HepG2 (cell line): ENCODE data around the gene DHX16. TPM values are rescaled to one million over a fixed set of nuclear protein-coding genes. Genes with fewer than 3 reads are reported as not detected.

ENCODE experiments used
- CSRNP2 ChIP-seq: sonication (generic); formaldehyde crosslinking; conservative IDR thresholded peaks from 2 replicates; pipeline ENCODE4 v1.8.0; 2022; ENCODE audit warnings: low read depth, missing genetic modification reagents
- CTCF ChIP-seq: sonication (generic); formaldehyde crosslinking; IDR thresholded peaks from 2 replicates; pipeline ENCODE4 v1.5.0; 2020; ENCODE audit warnings: mild to moderate bottlenecking, missing genetic modification reagents, moderate library complexity
- FOSL2 ChIP-seq: sonication (generic); formaldehyde crosslinking; IDR thresholded peaks from 2 replicates; pipeline ENCODE4 v1.4.0; 2020; ENCODE audit warnings: missing genetic modification reagents
- FOXP1 ChIP-seq, 2 experiments: fragments of 450-650 bp in 1 of 2; IDR thresholded peaks; 2 replicates each; pipeline ENCODE4 v1.6.1; 2017 to 2018; ENCODE audit warnings: antibody characterized with exemption in 1 of 2
- NCOA5 ChIP-seq: sonication (generic); formaldehyde crosslinking; IDR thresholded peaks from 2 replicates; pipeline ENCODE4 v1.4.0; 2020; ENCODE audit warnings: missing genetic modification reagents
- RELA ChIP-seq: sonication (generic); formaldehyde crosslinking; IDR thresholded peaks from 2 replicates; pipeline ENCODE4 v1.4.0; 2020; ENCODE audit warnings: missing genetic modification reagents
- SKIL ChIP-seq: sonication (generic); formaldehyde crosslinking; IDR thresholded peaks from 2 replicates; pipeline ENCODE4 v1.8.0; 2022; ENCODE audit warnings: missing genetic modification reagents, mild to moderate bottlenecking, moderate library complexity, borderline replicate concordance
- SMAD3 ChIP-seq: sonication (generic); formaldehyde crosslinking; IDR thresholded peaks from 2 replicates; pipeline ENCODE4 v1.4.0; 2020; ENCODE audit warnings: missing genetic modification reagents
- SMYD3 ChIP-seq: sonication (generic); formaldehyde crosslinking; IDR thresholded peaks from 2 replicates; pipeline ENCODE4 v1.8.1; 2023; ENCODE audit warnings: mild to moderate bottlenecking, missing genetic modification reagents
- TAF15 ChIP-seq: fragments of 200-400 bp; formaldehyde crosslinking; IDR thresholded peaks from one replicate; pipeline ENCODE4 v1.6.1; 2018; ENCODE audit warnings: mild to moderate bottlenecking, low read depth, low read length; ENCODE audit not compliant: poor library complexity, severe bottlenecking
- TEAD3 ChIP-seq: optimal IDR thresholded peaks from 2 replicates; pipeline ENCODE3; 2016; ENCODE audit warnings: borderline replicate concordance
- ZBTB37 ChIP-seq: sonication (generic); formaldehyde crosslinking; IDR thresholded peaks from 2 replicates; pipeline ENCODE4 v1.4.0; 2020; ENCODE audit warnings: mild to moderate bottlenecking, missing genetic modification reagents
- ZFX ChIP-seq: sonication (generic); formaldehyde crosslinking; IDR thresholded peaks from 2 replicates; pipeline ENCODE4 v1.4.0; 2020; ENCODE audit warnings: mild to moderate bottlenecking, low read depth, missing genetic modification reagents, moderate library complexity
- ZIK1 ChIP-seq: sonication (generic); formaldehyde crosslinking; IDR thresholded peaks from 2 replicates; pipeline ENCODE4 v1.5.0; 2020; ENCODE audit warnings: mild to moderate bottlenecking, low read depth, missing genetic modification reagents, borderline replicate concordance
- ZMYM2 ChIP-seq: sonication (generic); formaldehyde crosslinking; IDR thresholded peaks from 2 replicates; pipeline ENCODE4 v1.8.0; 2022; ENCODE audit warnings: mild to moderate bottlenecking, missing genetic modification reagents
- ZNF350 ChIP-seq: sonication (generic); formaldehyde crosslinking; IDR thresholded peaks from 2 replicates; pipeline ENCODE4 v1.4.0; 2020; ENCODE audit warnings: mild to moderate bottlenecking, low read depth, missing genetic modification reagents, borderline replicate concordance
- ZNF362 ChIP-seq: sonication (generic); formaldehyde crosslinking; IDR thresholded peaks from 2 replicates; pipeline ENCODE4 v1.4.0; 2020; ENCODE audit warnings: missing genetic modification reagents, mild to moderate bottlenecking, borderline replicate concordance
- ZNF770 ChIP-seq: sonication (generic); formaldehyde crosslinking; IDR thresholded peaks from 2 replicates; pipeline ENCODE4 v1.5.0; 2020; ENCODE audit warnings: mild to moderate bottlenecking, missing genetic modification reagents
- polyA plus RNA-seq, 8 experiments: library from polyadenylated mRNA; depleted of rRNA in 3 of 8; stranded (reverse) in 7 of 8; unstranded in 1 of 8; fragments of >200 nt; fragmentation: Illumina TruSeq in 4 of 8; extraction: Trizol in 4 of 8; gene quantifications; 2 replicates each; pipeline versions ENCODE4 v1.2.1 to v1.2.3, GENCODE V29; 2011 to 2016; ENCODE audit warnings: low read depth in 4 of 8, missing spikeins in 1 of 8, mixed read lengths in 1 of 8; ENCODE audit not compliant: insufficient read depth in 1 of 8
- total RNA-seq, 5 experiments: library from RNA; depleted of rRNA; stranded (reverse); fragments of >200 nt; fragmentation: Illumina TruSeq; extraction: Trizol; gene quantifications; 2 replicates each; pipeline ENCODE4 v1.2.3, GENCODE V29; 2016; ENCODE audit warnings: low read depth in 1 of 5

DHX16 gene
- total and polyA plus RNA-seq, 2 of the 13 experiments (the other 11 are each of a cell fraction or from before 2014, with no cell fraction given) = 57.0 to 58.5 TPM

GRCh38 chr6:30686908-30687658 is 14.3 kb upstream of the DHX16 start (continued):
- TF ChIP-seq CTCF (CRISPR knock-in tag) = peak; percentile 6; the same call in 1 of the 2 replicates
- no peak for TF ChIP-seq ZNF770 (CRISPR knock-in tag)
- TF ChIP-seq SMAD3 (CRISPR knock-in tag) = no peak
- no peak for TF ChIP-seq SMYD3 (CRISPR knock-in tag)
- no peak for TF ChIP-seq ZIK1
- peak; percentile 21 for TF ChIP-seq TEAD3 (CRISPR knock-in tag)
- TF ChIP-seq ZNF362 (CRISPR knock-in tag) = no peak
- TF ChIP-seq FOXP1 (IDR thresholded peaks at IDR 0.05) = no peak
- no peak for TF ChIP-seq FOXP1 (CRISPR knock-in tag; IDR thresholded peaks at IDR 0.05)
- no peak for TF ChIP-seq TAF15
- TF ChIP-seq FOSL2 = peak; percentile 63
- no peak for TF ChIP-seq CSRNP2 (CRISPR knock-in tag)
- no peak for TF ChIP-seq NCOA5
- 0 out of 2 replicates have a peak, but pooled peaks have one; percentile 32 for TF ChIP-seq ZNF350 (CRISPR knock-in tag)
- no peak for TF ChIP-seq SKIL
- TF ChIP-seq ZBTB37 (CRISPR knock-in tag) = 0 out of 2 replicates have a peak, but pooled peaks have one; percentile 62
- TF ChIP-seq ZFX = peak; percentile 38
- 0 out of 2 replicates have a peak, but pooled peaks have one; percentile 51 for TF ChIP-seq ZMYM2 (CRISPR knock-in tag)
- no peak for TF ChIP-seq RELA (CRISPR knock-in tag)
